ENCODE measurements around the gene NDUFB10.
"Not testable (repeated sequence)": the region's sequence is repeated elsewhere in the genome, so short reads cannot be mapped to it uniquely, and the experiment has no call there.

Gene NDUFB10

DNA sequence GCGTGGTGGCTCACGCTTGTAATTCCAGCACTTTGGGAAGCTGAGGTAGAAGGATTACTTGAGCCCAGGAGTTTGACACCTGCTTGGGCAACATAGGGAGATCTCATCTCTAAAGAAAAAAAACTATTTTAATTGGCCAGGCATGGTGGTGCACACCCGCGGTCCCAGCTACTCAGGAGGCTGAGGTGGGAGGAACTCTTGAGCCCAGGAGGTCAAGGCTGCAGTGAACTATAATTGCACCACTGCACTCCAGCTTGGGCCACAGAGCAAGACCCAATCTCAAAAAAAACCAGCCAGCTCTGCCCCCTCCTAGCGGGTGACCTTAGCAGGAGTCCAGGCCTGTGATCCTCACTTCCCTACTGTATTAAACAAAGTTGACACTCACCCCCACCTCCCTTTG lies 35.2 kb upstream of the NDUFB10 start:
- no peak for DNase-seq (ENCODE audit: low spot score)

DNA sequence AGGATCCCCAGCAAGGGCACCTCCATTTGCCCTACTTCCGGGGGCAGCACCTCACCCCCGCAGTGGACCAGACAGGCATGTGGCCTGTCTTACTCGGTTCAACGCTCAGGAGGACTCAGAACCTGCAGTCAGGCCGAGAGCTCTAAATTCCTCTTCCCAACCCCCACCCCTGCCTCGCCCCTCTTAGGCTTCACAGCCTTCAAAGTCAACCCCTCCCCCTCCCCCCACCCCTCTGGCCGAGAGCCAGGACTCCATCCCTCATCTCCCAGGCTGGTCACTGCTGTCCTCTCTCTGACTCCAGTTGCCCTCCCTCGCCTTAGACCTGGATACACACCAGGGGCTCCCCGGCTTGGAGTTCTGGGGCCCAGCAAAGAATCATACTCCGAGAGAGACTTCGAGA lies 33.1 kb upstream of the NDUFB10 start:
- no peak for DNase-seq (ENCODE audit: low spot score)

DNA sequence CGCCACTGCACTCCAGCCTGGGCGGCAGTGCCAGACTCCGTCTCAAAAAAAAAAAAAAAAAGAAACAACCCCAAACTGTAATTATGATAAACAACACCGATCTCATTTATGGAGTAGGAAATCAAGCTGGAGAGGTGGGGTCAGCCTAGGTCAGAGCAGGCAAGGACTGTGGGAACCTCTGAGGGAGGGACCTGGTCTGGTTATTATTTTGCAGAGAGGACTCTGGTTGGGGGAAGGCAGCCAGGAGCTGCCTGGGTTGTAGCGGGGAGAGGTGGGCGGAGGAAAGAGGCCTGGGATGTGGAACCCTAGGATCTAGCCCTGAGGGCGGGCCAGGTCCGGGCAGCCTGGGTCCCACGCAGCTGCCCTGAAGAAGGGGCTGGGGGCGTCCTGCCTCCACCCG lies 30.2 kb upstream of the NDUFB10 start:
- peak; percentile 59 for DNase-seq (ENCODE audit: low spot score)

DNA sequence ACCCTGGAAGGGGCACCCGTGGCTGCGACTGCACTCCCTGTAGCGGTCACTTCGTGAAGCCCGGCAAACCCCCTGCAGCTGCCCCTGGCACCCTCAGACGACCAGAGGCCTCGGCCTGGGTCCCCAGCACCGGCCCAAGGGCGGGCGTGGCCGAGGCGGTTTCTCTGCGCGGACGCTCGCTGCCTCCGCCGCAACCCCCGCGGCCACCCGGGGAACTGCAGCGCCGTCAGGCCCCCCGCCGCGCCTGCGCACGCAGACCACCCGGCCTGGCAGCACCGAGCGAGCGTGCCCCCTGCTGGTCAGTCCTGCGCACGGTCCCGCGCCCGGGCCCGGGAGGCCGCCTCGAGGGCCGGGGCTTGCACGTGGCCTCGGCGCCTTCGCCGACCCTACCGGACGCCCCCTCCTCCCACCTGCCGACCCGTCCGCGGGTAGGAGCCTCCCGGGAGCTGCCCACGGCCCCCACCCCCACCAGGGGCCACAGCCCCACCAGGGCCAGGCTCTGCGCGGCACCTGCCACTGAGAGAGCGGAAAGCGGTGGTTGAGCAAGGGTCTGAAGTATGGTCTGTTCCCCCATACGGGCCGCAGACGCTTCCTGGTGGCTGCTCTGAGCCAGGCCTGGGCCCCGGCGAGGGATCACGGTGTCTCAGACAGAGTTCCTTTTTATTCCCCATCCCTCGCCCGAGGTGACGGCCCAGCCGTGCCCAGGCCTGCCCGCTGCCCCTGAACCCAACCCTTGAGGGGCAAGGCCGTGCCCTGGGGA lies 29.6 kb upstream of the NDUFB10 start:
- peak; percentile 98 for DNase-seq (ENCODE audit: low spot score)

DNA sequence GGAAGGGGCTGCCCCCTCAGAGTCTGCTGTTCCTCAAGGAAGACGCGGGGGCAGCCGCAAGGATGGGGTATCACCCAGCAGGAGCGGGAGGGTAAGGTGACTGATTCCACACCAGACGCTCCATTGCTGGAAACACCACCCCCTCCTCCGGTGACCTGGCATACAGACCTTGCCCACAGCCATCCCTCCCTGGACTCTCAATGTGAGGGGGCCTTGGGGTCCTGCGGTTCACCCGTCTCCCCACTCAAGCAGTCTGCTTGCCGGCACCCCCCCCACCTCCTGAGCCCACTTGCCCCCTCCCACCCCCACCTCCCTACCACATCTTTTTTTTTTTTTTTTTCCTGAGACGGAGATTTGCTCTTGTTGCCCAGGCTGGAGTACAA lies 29.0 kb upstream of the NDUFB10 start:
- no peak for DNase-seq (ENCODE audit: low spot score)

DNA sequence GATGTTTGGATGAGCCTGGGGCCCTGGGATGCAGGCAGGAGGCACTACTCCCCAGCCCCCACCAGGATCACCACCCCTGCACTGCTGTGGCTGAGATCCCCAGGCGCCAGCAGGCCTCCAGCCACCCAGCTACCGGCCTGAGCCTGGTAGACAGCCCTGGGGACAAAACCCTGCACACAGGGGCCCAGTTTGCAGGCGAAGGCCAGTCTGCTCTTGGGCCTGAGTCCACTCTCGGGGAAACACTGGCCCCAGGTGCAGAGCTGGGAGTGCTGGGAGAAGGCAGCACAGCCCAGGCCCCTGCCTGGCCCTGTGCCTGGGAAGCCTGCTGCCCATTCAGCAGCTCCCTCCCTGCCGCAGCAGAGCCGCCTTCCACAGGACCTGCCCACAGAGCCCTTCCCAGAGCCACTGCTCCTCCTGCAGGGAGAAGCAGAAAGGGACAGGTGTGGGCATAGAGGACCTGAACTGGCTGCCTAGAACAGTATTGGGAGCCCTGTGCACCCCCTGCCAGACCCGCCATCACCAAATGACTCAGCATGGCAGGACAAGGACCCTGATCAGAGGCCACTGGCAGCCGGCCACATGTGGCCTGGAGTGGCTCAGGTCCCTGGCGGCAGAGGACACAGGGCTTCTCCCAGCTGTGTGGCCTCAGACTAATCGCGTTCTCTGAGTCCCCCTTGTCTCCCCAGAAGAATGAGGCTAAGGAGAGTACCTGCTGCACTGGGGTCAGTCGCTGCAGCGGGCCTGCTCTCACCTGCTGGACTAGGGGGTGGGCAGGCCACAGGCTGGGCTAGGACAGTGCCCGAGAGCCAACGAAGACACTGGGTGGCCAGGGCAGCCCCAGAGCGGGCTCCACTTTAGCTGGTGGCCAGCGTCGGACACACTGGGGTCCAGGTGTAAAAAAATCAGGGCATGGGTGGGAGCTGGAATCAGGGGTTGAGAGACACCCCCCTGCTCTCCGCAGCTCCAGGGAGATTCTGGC lies 27.0 kb upstream of the NDUFB10 start:
- no peak for DNase-seq (ENCODE audit: low spot score)

DNA sequence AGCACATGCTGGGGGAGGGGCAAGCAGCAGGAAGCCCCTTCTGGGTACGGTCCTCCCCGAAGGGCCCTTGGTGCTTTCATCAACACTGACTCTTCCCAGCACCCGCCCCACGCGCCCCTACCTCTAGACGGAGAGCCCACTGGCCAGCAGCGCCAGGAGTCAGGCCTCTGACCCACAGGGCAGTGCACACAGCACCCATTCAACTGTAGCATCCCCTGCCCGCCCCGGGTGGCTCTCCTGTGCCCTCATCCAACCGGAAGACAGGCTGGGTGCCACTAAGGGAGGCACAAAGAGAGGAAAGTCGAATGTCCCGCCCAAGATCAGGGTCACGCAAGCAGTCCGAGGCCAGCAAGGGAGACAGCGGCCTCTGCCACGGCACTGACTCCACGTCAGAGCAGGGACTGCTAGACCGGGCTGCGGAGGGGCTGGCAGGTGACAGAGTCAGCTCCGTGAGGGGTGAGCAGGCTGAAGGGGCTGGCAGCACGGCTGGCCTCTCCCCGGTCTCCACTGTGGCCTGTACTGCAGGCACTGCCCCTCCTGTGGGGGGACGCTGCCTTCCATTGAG lies 26.2 kb upstream of the NDUFB10 start:
- no peak for DNase-seq (ENCODE audit: low spot score)

DNA sequence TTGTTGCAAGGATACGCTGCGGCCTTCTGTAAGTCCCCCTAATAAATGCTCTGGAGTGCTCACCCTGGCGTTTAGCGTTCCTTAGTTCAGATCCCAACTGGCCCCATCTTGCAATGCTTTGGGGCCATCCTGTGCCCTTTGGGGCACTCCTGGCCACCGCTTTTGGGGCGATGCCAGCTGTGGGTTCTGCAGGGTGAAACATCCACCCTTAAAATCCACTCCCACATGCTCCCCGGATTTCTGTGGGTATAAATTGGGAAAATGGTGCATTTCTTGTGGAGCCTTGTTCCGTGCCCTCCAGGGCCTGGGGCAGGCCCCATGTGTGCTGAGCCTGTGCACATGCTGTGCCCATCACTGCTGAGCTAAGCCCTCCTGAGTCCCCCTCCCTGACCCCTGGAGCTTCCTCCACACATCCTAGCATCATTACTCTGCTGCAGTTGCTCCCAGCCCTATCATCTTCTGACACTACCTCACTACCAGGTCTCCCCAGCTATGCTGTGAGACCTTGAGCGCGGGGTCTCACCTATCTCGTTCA lies 22.3 kb upstream of the NDUFB10 start:
- no peak for DNase-seq (ENCODE audit: low spot score)

DNA sequence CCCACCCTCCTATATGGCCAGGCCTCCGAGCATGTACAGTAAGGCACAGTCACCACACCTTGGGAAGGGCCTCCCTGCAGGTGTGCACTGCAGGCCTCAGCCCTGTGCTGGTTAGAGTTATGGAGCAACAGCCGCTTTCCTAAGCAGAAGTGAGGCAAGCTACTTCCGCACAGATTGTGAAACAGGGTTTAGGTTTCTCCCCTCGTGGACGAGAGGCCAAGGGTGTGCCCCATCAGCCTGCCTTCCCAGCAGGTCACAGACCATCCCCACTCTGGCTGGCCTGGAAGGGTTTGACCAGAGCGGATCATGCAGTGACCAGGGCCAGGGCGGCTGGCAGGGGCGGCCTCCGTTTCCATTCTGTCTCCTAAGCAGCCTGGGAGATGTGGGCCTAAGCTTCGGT lies 21.0 kb upstream of the NDUFB10 start:
- DNase-seq (ENCODE audit: low spot score): no peak

DNA sequence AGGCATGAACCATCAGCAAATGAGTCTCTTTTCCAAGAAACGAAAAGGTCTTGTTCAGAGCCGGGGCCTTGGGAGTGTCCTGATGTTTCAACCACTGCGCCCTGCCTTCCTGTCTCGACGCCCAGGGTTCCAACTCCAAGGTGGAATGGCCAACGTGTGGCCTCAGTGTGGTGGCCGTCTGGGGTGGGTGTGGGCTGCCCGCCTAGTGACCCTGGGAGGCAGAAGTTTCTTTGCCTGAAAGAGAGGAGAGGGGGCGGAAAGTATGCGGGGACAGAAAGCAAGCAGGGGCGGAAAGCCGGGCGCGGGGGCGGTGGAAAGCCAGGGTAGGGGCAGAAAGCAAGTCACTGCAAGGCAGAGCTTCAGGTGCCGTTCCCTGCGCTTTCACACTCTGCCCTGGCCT lies 20.4 kb upstream of the NDUFB10 start:
- DNase-seq (ENCODE audit: low spot score): no peak

DNA sequence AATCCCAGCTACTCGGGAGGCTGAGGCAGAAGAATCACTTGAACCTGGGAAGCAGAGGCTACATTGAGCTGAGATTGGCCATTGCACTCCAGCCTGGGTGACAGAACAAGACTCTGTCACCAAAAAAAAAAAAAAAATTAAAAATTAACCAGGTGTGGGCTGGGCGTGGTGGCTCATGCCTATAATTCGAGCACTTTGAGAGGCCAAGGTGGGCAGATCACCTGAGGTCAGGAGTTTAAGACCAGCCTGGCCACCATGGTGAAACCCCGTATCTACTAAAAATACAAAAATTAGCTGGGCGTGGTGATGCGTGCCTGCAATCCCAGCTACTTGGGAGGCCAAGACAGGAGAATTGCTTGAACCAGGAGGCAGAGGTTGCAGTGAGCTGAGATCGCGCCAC lies 19.5 kb upstream of the NDUFB10 start:
- not testable (repeated sequence) for DNase-seq (ENCODE audit: low spot score)

DNA sequence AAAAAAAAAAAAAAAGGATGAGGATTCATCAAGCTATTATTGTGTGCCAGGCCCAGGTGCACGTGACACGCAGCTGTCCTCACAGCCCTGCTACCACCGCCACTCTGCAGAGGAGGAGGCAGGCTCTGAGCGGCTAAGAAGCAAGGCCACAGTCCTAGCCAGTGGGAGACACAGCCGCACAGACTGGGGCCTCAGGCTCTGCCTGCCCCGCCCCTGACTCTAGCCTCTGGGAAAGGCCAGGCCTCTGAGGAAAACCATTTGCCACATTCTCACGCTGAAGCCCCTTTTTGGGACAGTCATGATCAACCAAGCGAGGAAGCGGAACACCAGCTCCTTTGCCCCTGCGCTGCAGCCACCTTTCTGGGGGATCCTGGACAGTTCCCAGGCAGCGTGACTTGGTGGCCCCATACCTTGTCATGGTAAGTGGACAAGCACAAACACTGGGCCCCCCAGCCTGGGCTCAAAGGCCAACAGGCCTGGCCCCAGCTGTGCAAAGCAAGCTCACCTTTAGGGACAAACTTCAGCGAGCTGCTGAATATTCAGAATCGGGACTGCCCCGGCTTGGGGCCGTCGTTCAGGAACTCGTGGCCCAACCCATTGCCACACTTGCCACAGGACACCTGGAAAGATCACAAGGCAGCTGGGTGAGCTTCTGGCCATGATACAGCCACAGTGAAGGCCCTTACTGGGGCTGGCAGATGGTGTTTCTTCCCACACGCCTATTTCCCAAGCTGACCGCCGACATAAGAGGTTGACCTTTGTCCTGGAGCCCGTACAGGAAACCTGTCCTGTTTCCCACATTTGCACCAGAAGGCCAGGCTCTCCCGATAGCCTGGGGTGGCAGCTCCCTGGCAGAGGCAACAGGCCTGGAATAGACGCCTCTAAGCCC lies 18.8 kb upstream of the NDUFB10 start:
- DNase-seq (ENCODE audit: low spot score): no peak

DNA sequence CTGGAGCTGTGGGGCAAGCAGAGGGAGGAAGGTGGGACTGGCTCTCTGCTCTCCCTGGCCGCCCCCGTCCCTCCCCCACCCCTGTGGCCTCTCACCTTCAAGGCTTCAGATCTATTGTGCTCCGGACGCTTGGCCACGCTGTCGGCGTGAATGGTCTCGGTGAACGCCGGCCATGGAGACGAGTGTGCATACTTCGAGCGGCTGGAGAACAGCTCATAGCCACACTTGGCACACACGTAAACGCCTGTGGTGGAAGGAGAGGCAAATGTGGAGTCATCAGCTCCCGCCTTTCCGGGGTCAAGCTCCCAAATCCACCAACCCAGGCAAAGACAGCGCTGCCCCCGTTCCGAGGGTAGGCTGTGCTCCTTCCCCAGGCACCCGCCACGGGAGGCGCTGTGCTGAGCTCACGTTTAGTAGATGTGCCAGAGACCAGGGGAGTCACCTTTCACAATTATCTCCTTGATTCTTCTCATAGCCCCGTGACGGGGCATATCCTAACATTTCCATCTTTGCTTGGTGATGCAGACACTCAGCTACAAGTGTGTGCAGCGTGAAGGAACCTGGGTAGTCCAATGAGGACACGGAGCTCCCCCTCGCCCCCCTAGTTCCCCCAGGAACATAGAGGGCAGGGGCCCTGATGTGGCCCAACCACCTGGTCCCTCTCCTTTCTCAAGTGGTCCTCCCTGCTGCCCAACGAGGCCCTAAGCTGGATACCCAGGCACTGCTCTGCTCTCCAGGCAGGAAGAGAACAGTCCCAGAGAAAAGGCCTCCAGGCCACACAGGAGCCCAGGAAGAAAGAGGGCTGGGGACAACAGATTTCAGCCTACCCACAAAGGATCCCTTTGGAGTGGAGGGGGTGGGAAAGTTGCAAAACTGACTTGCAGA lies 17.9 kb upstream of the NDUFB10 start:
- no peak for DNase-seq (ENCODE audit: low spot score)

DNA sequence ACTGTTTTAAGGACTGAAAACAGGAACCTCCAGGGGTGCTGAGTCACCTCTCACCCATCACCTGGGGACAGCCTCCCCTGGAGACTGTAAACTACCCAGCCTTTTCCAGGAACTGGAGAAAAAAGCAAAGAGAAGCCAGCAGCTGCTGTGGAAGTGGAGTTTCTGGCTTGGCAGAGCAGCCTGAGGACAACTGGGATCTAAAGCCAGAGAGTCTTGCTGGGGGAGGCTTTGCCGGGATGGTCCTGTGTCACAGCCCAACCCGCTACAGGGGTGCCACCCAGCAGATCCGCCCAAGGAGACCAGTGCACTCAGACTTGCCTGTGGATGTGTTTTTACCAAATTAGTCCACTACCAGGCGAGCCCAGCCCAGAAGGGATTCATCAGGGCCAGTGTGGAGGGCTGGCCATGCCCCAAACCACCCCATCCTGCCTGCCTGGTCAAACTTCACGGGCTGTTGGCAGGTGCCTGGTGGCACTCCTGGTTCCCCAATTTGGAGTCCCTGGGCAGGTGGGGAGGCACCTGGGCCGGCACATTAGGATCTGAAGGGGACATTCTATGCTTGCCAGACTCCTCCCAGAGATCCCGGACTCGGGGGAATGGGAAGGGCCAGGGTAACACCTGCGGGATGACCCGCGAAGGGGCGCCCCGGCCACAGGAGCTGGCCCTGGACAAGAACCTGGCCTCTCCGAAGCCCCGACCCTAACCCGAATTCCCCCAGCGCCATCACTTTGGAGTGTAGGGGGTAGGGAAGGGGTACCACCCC lies 17.1 kb upstream of the NDUFB10 start:
- no peak for DNase-seq (ENCODE audit: low spot score)

DNA sequence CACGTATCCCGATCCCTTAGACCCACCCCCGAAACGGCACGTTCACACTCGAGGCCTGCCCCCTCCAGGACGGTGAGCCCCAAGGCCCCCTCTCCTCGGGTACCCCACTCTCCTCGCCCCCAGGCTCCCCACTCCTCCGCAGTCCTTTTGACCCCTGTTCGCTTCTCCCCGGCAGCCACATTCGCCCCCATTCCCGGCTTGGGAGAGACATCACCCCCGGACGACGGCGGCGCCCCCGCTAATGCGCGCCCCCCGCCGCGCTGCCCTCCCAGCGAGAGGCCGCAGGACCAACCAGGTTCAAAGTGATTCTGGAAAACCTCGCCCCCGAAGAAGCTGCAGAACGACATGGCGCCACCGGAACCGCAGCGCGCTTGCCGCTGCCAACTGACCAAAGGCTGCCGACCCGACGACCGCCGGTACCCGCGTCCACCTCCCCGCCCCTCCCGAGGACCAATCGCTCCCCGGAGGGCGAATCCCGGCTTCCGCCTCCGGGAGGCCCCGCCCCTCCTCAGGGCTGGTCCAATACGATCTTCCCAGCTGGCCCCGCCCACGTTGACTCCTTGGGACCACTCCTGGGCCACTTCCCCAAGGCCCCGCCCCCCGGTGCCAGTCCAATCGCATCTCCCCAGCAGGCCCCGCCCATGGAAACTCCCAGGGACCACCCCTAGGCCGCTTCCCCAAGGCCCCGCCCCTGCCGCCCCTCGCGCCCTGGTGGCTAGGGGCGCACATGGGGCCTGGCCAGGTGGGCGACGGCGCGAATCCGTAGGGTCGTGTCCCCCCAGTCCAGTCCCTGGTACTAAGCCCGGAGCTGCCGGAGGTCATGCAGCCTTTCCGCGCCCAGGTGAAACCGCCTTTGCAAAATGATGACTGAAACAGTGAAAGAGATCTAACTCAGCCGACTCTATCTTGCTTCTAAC lies 16.3 kb upstream of the NDUFB10 start, which contains the start of gene MSRB1:
MSRB1 (minus strand) TSS at position 390 of the 917 bp plus-strand sequence; CDS start at position 347, 43 bp downstream.
- DNase-seq (ENCODE audit: low spot score): peak; percentile 100

DNA sequence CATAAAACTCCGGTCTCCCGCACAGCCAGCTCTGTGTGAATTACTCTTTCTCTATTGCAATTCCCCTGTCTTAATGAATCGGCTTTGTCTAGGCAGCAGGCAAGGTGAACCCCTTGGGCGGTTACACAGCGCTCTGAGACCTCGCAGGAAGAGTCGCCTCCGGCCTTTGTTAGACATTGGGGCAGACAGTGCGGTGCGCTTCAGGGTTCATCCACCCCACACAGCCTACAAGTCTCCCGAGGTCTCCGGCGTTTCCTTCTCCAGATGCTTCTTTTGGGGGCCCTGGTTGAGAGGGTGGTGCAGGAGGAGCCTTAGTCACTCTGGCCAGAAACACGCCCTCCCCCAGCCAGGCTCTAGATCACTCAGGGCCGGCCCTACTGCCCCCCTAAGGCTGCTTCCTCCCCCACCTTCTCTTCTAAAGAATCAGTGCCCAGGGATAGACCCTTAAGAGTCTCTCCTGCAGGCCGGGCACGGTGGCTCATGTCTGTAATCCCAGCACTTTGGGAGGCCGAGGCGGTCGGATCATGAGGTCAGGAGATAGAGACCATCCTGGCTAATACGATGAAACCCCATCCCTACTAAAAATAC lies 14.6 kb upstream of the NDUFB10 start:
- DNase-seq (ENCODE audit: low spot score): no peak

DNA sequence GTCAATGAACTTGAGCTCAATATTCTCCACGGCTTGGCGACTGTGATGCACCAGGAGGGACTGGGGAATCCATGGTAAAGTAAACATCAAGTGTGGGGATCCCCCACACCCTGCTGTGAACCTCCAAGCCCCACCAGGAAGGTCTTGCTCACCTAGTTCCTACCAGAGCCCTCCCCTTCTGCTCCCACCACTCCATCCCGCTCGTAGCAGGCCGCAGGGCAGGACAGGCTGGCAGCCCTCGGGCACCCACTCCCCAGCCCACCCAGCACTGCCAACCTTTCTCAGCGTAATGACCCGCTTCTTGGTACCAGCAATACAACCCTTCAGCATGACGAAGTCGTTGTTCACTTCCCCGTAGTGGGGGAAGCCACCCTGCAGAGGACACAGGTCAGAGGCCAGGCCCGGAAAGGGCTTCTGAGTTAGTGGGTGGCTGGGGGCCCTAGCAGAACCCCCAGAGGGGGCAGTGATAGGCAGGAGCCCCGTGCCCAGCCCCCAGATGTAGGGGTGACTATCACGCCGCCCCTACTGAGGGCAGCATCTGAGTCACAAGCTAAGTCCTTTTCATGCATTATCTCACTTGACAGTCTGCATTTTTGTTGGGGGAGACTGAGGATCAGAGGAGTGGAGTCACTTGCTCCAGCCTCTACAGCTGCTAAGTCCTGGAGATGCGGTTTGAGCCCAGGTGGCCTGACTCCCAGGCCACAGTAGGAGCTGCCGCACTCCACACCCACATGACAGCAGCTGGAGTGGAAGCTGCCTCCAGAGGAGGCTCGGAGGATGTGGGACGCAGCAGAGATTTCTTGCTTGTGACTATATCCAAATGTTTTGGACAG lies 13.6 kb upstream of the NDUFB10 start:
- no peak for DNase-seq (ENCODE audit: low spot score)
